IgD-negative memory B cell (primary cell): ENCODE data around the gene MRPS23. TPM values are rescaled to one million over a fixed set of nuclear protein-coding genes. Genes with fewer than 3 reads are reported as not detected.

Experiments used
- H3K27ac Mint-ChIP-seq, 3 donors: one replicate each; pipeline ENCODE4 v1.8.0; 2020 to 2022; ENCODE audit warnings: mild to moderate bottlenecking in 3 of 3, mixed read lengths in 3 of 3, moderate library complexity in 1 of 3
- H3K27me3 Mint-ChIP-seq: one replicate; pipeline ENCODE4 v1.8.0; 2021; ENCODE audit warnings: mixed read lengths
- H3K36me3 Mint-ChIP-seq: one replicate; pipeline ENCODE4 v1.8.0; 2020; ENCODE audit warnings: mild to moderate bottlenecking, mixed read lengths
- H3K4me1 Mint-ChIP-seq, 3 donors: one replicate each; pipeline ENCODE4 v1.8.0; 2020 to 2022; ENCODE audit warnings: mixed read lengths in 3 of 3, mild to moderate bottlenecking in 1 of 3
- H3K4me3 Mint-ChIP-seq, 4 donors: one replicate each; pipeline ENCODE4 v1.8.0; 2020 to 2022; ENCODE audit warnings: mild to moderate bottlenecking in 4 of 4, mixed read lengths in 4 of 4, moderate library complexity in 3 of 4
- H3K9me3 Mint-ChIP-seq, 3 donors: one replicate each; pipeline ENCODE4 v1.8.0; 2020 to 2021; ENCODE audit warnings: mixed read lengths in 3 of 3, mild to moderate bottlenecking in 1 of 3
- polyA plus RNA-seq: library from polyadenylated mRNA; unstranded; fragments of 300-500 nt; fragmentation: Illumina TruSeq; gene quantifications from one replicate; pipeline ENCODE4 v1.2.3, GENCODE V29; 2021

MRPS23 gene
- 42.9 TPM for polyA plus RNA-seq

DNA sequence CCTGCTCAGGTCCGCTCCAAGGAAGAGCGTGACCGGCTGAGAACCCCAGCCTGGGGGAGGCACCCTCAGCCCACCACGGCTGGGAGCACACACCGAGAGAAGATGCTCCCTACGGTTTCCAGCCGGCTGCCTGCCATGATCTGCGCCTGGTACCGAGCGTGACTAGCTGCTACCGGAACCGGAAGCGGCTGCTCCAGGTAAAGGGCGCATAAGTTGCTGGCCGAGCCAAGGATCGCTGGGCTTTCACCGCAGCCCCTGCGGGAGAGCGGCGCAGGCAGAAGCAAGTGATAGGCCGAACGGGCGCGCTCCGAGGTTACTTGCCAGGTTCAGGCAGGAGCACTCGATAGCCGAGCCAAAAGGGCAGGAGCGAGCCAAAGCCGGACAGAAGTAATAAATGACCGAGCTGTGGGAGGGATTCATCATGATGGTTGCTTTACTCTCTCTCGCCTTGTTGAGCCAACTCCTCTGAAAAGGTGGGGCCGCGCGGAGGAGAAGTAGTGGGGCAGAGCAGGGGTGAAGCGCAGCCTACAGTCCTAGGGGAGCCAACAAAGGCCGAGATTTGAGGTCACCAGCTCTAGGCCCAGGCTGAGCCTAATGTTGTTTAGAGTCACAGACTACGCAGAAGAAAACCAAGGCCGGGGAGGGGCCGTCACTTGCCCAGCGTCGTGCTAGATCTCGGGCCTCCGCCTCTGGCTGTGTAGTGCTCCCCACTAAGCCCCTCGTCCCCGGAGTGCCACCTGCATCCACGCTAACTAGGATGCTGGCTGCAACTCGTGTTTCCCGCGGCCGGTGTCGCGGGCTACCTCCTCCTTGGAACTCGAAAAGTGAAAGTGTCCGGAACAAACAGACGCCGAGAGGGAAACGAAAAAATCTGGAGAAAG, at the start of gene MRPS23:
TSS of gene MRPS23 (minus strand) at position 171 of the 881 bp plus-strand sequence. CDS start at position 137, 34 bp downstream.
- Mint-ChIP-seq H3K4me1 (peaks cover 18 to 28% (median 21%) of the 10 kb centered on the region in 3 donors), H3K9me3 (no peaks in the 10 kb centered on the region), H3K4me3 (peak within 1 kb of the TSS; percentile 91 to 99 (median 96)), H3K36me3 (peaks cover 3% of the 10 kb centered on the region), H3K27me3 (no peaks in the 10 kb centered on the region), H3K27ac (peak within 1 kb of the TSS; percentile 76 to 99 (median 95))

DNA sequence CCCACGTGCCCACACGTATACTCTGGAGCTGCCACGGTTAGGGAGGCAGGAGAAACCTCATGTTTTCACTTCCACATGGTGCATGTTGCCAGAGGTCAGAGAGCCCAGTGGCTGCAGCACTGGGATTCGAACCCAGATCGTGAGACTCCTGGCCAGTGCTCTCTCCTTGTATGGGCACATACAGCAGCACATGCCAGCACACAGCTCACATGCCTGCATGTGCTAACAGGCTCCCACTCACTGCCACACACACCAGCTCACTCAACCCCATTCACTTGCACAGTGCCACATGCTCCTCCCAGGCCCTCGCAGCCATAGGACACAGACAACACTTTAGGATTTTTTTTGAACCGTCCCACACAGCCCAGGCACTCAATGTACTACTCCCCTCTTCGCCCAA, 49.5 kb upstream of the MRPS23 start:
- Mint-ChIP-seq H3K4me3 (no peak overlapping the region), H3K9me3 (no peaks in the 10 kb centered on the region), H3K36me3 (no peaks in the 10 kb centered on the region), H3K27ac (no peak overlapping the region), H3K27me3 (peaks cover 10% of the 10 kb centered on the region), H3K4me1 (peaks cover 20 to 26% (median 20%) of the 10 kb centered on the region in 3 donors)

DNA sequence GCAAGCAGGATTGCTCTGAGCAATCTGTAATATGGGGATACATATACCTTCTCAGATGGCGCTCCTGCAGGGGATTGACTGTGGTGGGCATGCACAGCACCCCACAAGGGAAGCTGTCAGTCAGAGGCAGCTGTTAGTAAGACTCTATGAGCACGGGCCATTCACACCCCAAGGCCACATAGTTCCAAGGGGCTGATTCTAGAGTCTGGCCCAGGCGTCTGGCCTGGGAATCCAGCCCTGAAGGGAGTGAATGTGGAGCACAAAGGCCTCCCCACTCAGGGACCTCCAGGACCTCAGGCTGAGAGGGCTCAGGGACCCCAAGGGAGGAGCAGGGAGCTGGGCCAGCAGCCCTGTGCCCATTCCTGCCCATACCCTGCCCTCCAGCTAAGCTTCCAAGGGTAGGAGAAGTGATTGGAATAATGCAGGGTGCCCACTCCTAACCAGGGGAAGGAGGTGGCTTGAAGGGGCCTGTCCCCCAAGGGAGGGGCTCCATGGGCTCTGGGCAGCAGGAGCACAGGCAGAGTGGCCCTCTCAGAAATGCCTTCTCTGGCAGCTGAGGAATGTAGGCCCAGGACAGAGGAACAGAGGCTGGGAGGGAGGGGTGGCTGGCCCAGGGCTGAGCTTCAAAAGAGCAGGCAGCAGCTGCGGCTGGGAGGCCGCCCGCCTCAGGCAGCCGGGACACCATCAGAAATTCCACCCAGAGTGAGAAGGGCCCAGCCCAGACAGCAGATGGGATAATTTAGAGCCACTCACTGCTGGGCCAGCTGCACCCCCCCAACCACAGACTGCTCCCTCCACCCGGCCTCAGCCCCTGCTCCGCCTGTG, 48.9 kb upstream of the MRPS23 start:
- no peaks in the 10 kb centered on the region for H3K36me3 Mint-ChIP-seq
- H3K27ac Mint-ChIP-seq = no peak overlapping the region
- peaks cover 12% of the 10 kb centered on the region for H3K27me3 Mint-ChIP-seq
- no peaks in the 10 kb centered on the region for H3K9me3 Mint-ChIP-seq
- peaks cover 17 to 24% (median 19%) of the 10 kb centered on the region in 3 donors for H3K4me1 Mint-ChIP-seq
- no peak overlapping the region for H3K4me3 Mint-ChIP-seq

DNA sequence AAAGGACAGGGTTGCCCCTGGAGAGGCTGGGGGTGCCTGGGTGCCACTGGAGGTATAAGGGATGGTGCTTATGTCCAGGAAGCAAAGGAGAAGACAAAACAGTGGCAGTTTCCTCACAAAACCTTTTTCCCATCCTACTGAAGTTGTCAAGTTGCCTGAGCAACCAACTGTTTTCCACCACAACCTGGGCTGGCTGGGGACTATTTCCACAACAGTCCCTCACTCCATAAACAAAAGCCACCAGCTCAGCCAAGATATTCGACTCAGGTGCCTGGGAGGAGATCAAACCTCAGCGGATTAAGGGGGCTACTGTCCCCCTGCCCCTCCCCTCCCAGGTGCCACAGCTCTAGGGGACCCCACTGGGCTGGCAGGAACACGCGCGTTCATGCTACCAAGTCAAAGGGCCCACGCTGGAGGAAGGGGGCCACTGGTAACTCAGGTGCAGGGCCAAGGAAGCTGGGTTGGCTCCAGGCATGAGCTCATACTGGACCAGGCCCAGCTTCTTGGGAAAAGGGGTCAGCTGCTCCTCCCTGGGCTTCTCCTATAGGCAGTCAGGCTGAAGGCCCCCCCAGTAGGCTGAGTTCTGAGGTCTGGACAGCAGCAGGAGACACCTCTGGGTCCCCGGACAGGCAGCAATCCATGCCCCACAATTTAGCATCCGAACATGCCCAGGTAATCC, 45.7 kb upstream of the MRPS23 start:
- Mint-ChIP-seq H3K9me3 (no peaks in the 10 kb centered on the region), H3K4me3 (no peak overlapping the region), H3K27ac (no peak overlapping the region), H3K27me3 (peaks cover 22% of the 10 kb centered on the region), H3K4me1 (peaks cover 3 to 13% (median 5%) of the 10 kb centered on the region in 3 donors), H3K36me3 (no peaks in the 10 kb centered on the region)

DNA sequence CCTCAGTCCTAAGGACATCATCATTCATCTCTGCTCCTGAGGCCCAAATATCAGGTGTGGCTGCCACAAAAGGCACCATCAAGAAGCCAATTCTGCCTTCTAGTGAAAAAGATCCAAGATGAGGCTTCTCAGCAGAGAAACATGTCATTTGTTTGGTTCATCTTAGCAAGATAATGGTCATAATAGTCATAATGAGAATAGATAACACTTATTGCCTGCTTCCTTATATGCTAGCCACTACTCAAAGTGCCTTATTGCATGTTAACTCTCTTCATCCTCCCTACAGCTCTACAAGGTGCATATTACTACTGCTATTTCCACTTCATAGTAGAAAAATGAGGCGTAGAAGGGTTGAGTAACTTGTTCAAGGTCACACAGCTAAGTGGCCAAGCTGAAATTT, 45.0 kb upstream of the MRPS23 start:
- H3K4me1 Mint-ChIP-seq = peaks cover 0 to 10% (median 5%) of the 10 kb centered on the region in 3 donors
- H3K4me3 Mint-ChIP-seq = no peak overlapping the region
- H3K27me3 Mint-ChIP-seq = peaks cover 22% of the 10 kb centered on the region
- H3K27ac Mint-ChIP-seq = no peak overlapping the region
- H3K36me3 Mint-ChIP-seq = no peaks in the 10 kb centered on the region
- no peaks in the 10 kb centered on the region for H3K9me3 Mint-ChIP-seq

DNA sequence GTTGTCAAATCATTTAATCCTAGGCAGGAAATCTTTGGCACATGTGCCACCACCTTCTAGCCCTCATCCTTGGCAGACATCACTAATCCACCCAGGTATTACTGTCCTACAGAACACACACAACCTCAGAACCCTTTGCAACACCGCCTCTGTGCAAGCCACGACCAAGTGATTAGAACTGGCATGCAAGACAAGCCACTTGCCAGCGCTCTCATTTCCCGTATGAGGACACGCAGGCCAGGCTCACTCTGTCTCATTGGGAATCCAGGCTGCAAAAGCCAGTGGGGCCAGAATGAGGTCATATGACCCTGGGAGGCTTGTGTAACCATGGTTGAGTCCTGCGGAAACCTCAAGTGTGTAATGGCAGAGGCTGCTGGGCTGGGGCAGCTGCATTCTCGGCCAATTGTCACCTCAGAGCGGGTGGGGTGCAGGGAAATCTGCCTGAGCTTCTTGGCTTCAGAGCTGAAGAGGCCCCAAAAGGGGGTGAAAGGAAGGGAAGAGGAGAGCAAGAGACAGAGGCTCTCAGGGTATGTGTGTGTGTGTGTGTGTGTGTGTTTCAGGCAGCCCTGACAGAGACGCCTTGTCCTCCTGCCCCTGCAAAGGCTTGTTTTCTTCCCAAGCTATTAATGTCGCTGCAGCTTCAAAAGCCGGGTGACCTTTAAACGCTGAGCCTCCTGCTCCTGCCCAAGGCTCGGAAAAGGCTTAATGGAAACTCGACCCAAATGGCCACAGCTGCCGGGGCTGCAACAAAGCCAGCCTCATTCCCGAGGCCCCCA, 43.2 kb upstream of the MRPS23 start:
- Mint-ChIP-seq H3K27me3 (peaks cover 25% of the 10 kb centered on the region), H3K9me3 (no peaks in the 10 kb centered on the region), H3K4me1 (peaks cover 0 to 6% (median 5%) of the 10 kb centered on the region in 3 donors), H3K4me3 (no peak overlapping the region), H3K27ac (no peak overlapping the region), H3K36me3 (no peaks in the 10 kb centered on the region)

DNA sequence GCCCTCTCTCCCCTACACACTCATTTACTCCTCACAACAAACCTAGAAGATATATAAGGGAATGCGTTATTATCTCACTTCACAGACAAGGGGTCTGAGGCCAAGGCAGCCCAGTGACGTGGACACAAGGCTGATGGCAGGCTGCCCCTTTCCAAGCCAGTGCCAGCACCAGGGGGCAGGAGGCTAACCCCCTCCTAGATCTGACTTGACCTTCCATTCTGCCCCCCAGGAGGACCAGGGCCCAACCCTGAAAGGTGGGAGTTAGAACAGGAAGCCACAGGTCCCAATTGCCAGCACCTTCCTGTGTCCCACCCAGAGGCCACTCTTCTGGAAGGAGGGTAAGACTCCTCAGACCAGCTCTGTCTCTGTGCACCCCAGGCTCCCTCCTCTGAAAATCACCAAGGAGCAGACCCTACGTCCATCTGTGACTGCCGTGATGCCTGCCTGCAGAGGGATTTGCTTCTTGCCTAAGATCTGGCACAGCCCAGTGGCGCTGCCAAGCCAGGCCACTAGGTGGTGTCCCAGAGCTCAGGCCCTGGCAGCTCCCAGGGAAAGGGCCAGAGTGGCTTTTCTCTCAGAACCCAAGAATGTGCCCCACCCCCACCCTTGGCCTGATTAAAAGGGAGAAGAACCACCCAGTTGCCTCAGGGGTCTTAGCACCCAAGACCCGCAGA, 42.4 kb upstream of the MRPS23 start:
- peaks cover 0 to 6% (median 5%) of the 10 kb centered on the region in 3 donors for H3K4me1 Mint-ChIP-seq
- no peaks in the 10 kb centered on the region for H3K36me3 Mint-ChIP-seq
- H3K27ac Mint-ChIP-seq = no peak overlapping the region
- H3K9me3 Mint-ChIP-seq = no peaks in the 10 kb centered on the region
- peak overlapping the region in 2 of 4 donors; percentile 10 to 39 for H3K4me3 Mint-ChIP-seq
- peaks cover 25% of the 10 kb centered on the region for H3K27me3 Mint-ChIP-seq

DNA sequence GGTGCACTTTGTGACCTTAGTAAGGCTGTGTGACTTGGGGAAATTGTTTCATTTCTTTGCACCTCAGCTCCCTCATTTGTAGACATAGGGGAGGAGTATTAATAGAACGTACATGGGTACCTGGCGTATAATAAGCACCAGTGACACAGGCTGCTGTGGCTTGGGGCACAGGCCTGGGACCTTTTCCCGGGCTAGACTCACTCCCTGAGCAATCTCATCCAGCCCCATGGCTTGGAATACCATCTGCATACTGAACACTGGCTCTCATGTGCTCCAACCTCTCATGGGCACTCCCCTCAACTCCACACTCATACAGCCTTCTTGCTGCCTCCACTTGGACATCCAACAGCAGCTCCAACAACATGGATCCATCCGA, 41.0 kb upstream of the MRPS23 start:
- Mint-ChIP-seq H3K9me3 (no peaks in the 10 kb centered on the region), H3K36me3 (no peaks in the 10 kb centered on the region), H3K4me1 (peaks cover 0 to 6% (median 5%) of the 10 kb centered on the region in 3 donors), H3K27me3 (peaks cover 29% of the 10 kb centered on the region), H3K4me3 (no peak overlapping the region), H3K27ac (no peak overlapping the region)

DNA sequence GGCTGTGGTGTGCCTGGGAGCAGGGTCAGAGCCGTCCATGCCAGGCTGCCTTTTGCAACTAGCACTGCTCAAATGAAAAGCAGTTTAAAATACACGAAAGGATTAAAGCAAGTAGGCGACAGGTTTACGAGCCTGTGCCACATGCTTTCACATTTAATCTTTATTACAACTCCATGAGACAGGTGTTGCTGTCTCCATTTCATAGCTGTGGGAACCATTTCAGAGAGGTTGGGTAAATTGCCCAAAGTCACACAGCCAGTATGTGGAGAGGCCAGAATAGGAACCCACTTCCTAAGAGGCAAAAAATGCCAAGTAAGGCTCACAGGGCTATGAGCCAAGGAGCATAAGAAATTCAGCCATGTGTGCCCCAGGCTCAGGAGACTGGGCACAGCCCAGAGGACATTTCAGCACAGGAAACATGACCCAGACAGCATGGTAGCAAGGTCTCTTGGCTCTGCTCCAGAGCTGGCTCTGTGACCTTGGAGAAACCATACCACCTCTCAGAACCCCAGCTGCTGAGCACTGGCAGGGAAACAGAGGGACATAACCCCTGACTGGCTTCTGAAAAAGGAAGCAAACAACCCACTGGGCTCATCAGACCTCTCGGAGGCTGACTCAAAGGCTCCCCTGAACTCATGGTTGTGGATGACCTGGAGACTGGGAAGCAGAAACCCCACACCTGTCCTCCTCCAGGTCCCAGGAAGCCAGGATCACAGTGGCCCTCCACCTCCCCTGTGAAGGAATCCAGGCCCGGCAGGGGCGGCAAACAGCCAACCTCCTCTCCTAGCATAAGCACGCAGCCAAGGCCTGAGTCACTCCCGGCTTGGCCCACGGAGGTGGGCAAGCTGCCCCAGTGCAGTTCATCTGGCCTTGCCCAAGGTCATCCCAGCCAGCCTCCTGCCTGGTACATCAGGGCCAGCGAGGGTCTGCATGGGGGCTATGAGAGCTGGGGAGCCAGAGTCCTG, 40.3 kb upstream of the MRPS23 start:
- Mint-ChIP-seq H3K9me3 (no peaks in the 10 kb centered on the region), H3K27me3 (peaks cover 28% of the 10 kb centered on the region), H3K4me1 (peaks cover 0 to 6% (median 5%) of the 10 kb centered on the region in 3 donors), H3K27ac (no peak overlapping the region), H3K36me3 (no peaks in the 10 kb centered on the region), H3K4me3 (no peak overlapping the region)

DNA sequence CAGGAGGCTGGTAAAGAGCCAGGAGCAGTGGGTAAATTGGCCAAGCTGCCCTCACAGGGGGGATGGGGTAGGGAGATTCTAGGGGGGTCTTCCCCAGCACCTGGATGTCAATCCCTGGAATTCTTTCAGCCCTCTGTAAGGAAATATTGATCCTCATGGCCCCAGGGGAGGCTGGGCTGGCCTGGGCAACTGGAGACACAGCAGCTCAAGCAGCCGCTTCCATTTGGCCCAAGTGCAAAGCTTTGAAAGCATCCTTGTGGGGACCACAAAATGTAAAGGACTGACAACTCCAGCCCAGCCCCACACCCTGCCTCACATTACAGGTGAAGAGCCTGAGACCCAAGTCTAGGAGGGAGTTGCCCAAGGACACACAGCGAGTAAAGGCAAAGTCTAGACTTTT, 39.4 kb upstream of the MRPS23 start:
- no peak overlapping the region for H3K4me3 Mint-ChIP-seq
- H3K4me1 Mint-ChIP-seq = peaks cover 0 to 6% (median 5%) of the 10 kb centered on the region in 3 donors
- no peak overlapping the region for H3K27ac Mint-ChIP-seq

DNA sequence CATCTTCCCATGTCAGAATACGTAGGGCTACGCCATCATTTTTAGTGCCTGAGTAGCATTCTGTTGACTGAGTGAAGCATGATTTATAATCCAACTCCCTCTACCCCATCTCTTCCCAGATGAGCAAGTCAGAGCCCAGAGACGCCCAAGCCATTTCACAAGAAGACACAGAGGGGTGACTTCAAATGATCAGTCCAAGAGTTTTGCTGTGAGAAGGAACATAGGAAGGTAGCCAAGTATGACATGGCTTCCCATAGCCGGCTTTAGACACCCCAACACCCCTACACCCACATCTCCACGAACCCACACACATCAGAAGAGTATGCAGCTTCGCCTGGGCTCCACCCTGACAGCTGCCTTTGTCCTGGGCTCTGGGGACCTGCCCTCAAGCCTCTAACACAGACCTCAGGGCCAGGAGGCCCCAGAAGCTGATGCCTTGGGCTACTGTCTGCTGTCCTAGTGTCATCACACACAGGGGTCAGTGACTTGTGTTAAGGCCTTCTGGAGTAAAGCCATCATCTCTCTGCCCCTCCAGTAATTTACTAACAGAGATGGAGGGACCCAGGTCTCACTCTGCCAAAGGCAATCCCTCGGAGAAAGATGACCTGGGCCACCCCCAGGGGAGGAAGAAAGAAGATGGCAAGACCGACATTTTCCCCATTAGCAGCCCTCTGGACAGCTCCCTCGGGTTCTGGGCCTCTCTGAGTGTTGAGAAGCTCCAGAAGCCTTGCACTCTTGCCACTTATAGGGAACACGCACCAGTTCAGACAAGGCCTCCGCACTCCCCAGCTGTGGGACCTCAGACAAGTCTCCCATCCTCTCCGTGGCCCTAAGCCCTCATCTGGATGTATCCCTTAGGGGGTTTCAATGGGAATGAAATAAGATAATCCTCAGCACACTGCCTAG, 38.7 kb upstream of the MRPS23 start:
- Mint-ChIP-seq H3K9me3 (no peaks in the 10 kb centered on the region), H3K36me3 (no peaks in the 10 kb centered on the region), H3K27me3 (peaks cover 29% of the 10 kb centered on the region), H3K27ac (no peak overlapping the region), H3K4me3 (no peak overlapping the region), H3K4me1 (peaks cover 0 to 6% (median 5%) of the 10 kb centered on the region in 3 donors)

More for the DNA sequence above, 39.4 kb upstream of the MRPS23 start:
- H3K36me3 Mint-ChIP-seq = no peaks in the 10 kb centered on the region
- no peaks in the 10 kb centered on the region for H3K9me3 Mint-ChIP-seq
- peaks cover 32% of the 10 kb centered on the region for H3K27me3 Mint-ChIP-seq

DNA sequence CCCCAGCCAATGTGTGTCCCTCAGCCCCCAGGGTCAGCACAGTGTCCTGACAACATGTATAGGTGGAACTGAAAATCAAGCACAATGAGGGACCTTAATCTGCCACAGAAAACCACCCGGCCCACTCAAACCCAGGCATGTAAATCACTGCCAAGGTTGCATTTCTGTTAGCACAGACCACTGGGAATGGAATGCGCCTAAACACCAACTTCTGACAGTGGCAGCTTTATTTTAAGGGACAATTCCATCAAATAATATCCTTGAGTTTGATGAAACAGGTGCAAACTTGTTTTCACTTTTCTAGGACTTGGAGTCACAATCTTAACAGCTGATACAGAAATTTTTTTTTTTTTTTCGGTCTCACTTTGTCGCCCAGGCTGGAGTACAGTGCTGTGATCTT, 37.3 kb upstream of the MRPS23 start:
- Mint-ChIP-seq H3K27ac (peak overlapping the region in 1 of 3 donors; percentile 34), H3K36me3 (no peaks in the 10 kb centered on the region), H3K4me1 (no peaks in the 10 kb centered on the region)

More for the DNA sequence above, 37.3 kb upstream of the MRPS23 start:
- no peaks in the 10 kb centered on the region for H3K9me3 Mint-ChIP-seq
- peaks cover 21% of the 10 kb centered on the region for H3K27me3 Mint-ChIP-seq
- no peak overlapping the region for H3K4me3 Mint-ChIP-seq
